WI38 (cell line): ENCODE data around the gene KIAA1549.

ENCODE experiments used
- H3K4me3 ChIP-seq: 2 replicates; pipeline ENCODE4 v1.5.1; 2011; ENCODE audit warnings: low read depth, mild to moderate bottlenecking, control low read depth, low read length
- CTCF ChIP-seq: IDR thresholded peaks from 2 replicates; pipeline ENCODE4 v1.5.1; 2012; ENCODE audit warnings: low read depth, mild to moderate bottlenecking, control low read depth, low read length

The KIAA1549 gene

GRCh38 chr7:138887872-138888656 lies 93.1 kb downstream of the KIAA1549 start:
- no peak overlapping the region for H3K4me3 ChIP-seq
- no peak for TF ChIP-seq CTCF

GRCh38 chr7:138887085-138887710 lies 94.0 kb downstream of the KIAA1549 start:
- H3K4me3 ChIP-seq = no peak overlapping the region
- no peak for TF ChIP-seq CTCF

- TF ChIP-seq CTCF = peak; percentile 28
- H3K4me3 ChIP-seq = no peak overlapping the region
Measured at GRCh38 chr7:138886501-138886917, 94.7 kb downstream of the KIAA1549 start.

- H3K4me3 ChIP-seq = no peak overlapping the region
- 0 out of 2 replicates have a peak, but pooled peaks have one; percentile 11 for TF ChIP-seq CTCF
Measured at GRCh38 chr7:138885383-138886147, 95.6 kb downstream of the KIAA1549 start.

DNA sequence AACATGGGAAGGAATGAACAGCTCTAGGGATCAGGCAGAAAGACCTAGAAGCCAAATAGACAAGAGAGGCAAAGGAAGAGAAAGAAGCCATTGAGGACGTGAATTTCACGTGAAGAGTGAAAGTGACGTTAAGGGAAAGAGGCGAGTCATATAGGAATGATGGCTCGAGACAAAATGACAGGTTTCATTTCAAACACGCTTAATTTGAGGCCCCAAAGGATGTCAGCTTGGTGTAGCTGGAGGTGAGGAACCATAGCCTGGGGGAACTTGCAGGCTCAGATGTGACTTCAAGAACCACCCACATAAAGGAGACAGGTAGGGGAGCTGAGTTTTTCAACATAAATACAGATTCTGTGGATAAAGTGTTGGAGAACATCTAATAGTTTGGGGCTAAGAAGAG lies 98.9 kb downstream of the KIAA1549 start:
- TF ChIP-seq CTCF = no peak
- no peak overlapping the region for H3K4me3 ChIP-seq

- H3K4me3 ChIP-seq = no peak overlapping the region
- no peak for TF ChIP-seq CTCF
Measured at GRCh38 chr7:138881579-138882188, 99.5 kb downstream of the KIAA1549 start.
